HG02763 (cell line): ENCODE results near the gene TMEM250.

Experiments used
- ATAC-seq: cut with Tn5 transposase; IDR thresholded peaks from one replicate; pipeline ENCODE4 v1.9.1; 2021; ENCODE audit warnings: mild to moderate bottlenecking, moderate library complexity; ENCODE audit not compliant: unreplicated experiment

The TMEM250 gene

GRCh38 chr9:136085815-136086212 is 32.9 kb downstream of the TMEM250 start:
- ATAC-seq, result no peak

GRCh38 chr9:136084063-136084944 is 34.4 kb downstream of the TMEM250 start:
- ATAC-seq, result no peak

- no peak for ATAC-seq
These were observed 35.1 kb downstream of the TMEM250 start for GRCh38 chr9:136083558-136084062.

GRCh38 chr9:136082496-136083361 is 35.9 kb downstream of the TMEM250 start:
- ATAC-seq, result no peak

GRCh38 chr9:136081826-136082495 is 36.7 kb downstream of the TMEM250 start:
- no peak for ATAC-seq

GRCh38 chr9:136081113-136081825 is 37.4 kb downstream of the TMEM250 start:
- ATAC-seq, result no peak

GRCh38 chr9:136080716-136081112 is 38.0 kb downstream of the TMEM250 start:
- ATAC-seq, result no peak

GRCh38 chr9:136079916-136080246 is 38.8 kb downstream of the TMEM250 start:
- ATAC-seq, result no peak

- no peak for ATAC-seq
These were observed 39.3 kb downstream of the TMEM250 start for GRCh38 chr9:136079211-136079915.

GRCh38 chr9:136078498-136079011 is 40.1 kb downstream of the TMEM250 start:
- ATAC-seq, result no peak

GRCh38 chr9:136078024-136078423 is 40.7 kb downstream of the TMEM250 start:
- no peak for ATAC-seq

- no peak for ATAC-seq
These were observed 41.2 kb downstream of the TMEM250 start for GRCh38 chr9:136077491-136077890.

GRCh38 chr9:136075881-136076678 is 42.6 kb downstream of the TMEM250 start:
- ATAC-seq, result no peak

- ATAC-seq, result no peak
These were observed 43.4 kb downstream of the TMEM250 start for GRCh38 chr9:136075134-136075841.

- ATAC-seq, result no peak
These were observed 44.0 kb downstream of the TMEM250 start for GRCh38 chr9:136074706-136075105.
